GM23338 (cell line): ENCODE results near the gene MYLK. TPM values are rescaled to one million over a fixed set of nuclear protein-coding genes. Genes with fewer than 3 reads are reported as not detected.

Experiments
- ATAC-seq: fragments of 200-7000 bp; cut with Tn5 transposase; 3 replicates; pipeline ENCODE4 v1.9.1; 2020
- DNase-seq: peaks from one replicate; pipeline ENCODE4 v3.0.0-alpha.2; 2015; ENCODE audit warnings: low spot score
- H2AFZ ChIP-seq: fragments of 200-600 bp; sonication (generic); 2 replicates; pipeline ENCODE4 v1.8.0; 2016; ENCODE audit warnings: antibody characterized with exemption, mild to moderate bottlenecking, moderate library complexity
- H3F3A ChIP-seq: fragments of 200-600 bp; sonication (generic); replicated peaks from 2 replicates; pipeline ENCODE4 v1.8.0; 2017; ENCODE audit warnings: antibody characterized with exemption, mixed run types, low read depth
- H3K27ac ChIP-seq: fragments of 200-600 bp; sonication (generic); 2 replicates; pipeline ENCODE4 v1.6.1; 2016; ENCODE audit warnings: low read depth
- H3K27me3 ChIP-seq: fragments of 200-600 bp; sonication (generic); 2 replicates; pipeline ENCODE4 v1.8.0; 2016; ENCODE audit warnings: mild to moderate bottlenecking, mixed run types, moderate library complexity; ENCODE audit not compliant: insufficient read depth
- H3K36me3 ChIP-seq: fragments of 200-600 bp; sonication (generic); 2 replicates; pipeline ENCODE4 v1.8.0; 2016; ENCODE audit warnings: mild to moderate bottlenecking; ENCODE audit not compliant: insufficient read depth
- H3K4me1 ChIP-seq: fragments of 200-600 bp; sonication (generic); 2 replicates; pipeline ENCODE4 v1.8.0; 2016; ENCODE audit warnings: mild to moderate bottlenecking, moderate library complexity; ENCODE audit not compliant: insufficient read depth
- H3K4me2 ChIP-seq: fragments of 200-600 bp; sonication (generic); 2 replicates; pipeline ENCODE4 v1.7.1; 2017; ENCODE audit warnings: mixed run types
- H3K4me3 ChIP-seq: fragments of 200-600 bp; sonication (generic); 2 replicates; pipeline ENCODE4 v1.6.1; 2016; ENCODE audit warnings: mixed run types
- H3K79me2 ChIP-seq: fragments of 200-600 bp; sonication (generic); replicated peaks from 2 replicates; pipeline ENCODE4 v1.8.0; 2017; ENCODE audit warnings: mild to moderate bottlenecking; ENCODE audit not compliant: insufficient read depth
- H3K9me2 ChIP-seq: fragments of 200-600 bp; sonication (generic); 2 replicates; pipeline ENCODE4 v1.8.0; 2017; ENCODE audit not compliant: insufficient read depth
- H4K20me1 ChIP-seq: fragments of 200-600 bp; sonication (generic); replicated peaks from 2 replicates; pipeline ENCODE4 v1.8.0; 2017; ENCODE audit warnings: mild to moderate bottlenecking; ENCODE audit not compliant: insufficient read depth
- H3K27ac Mint-ChIP-seq: 2 replicates; pipeline ENCODE4 v1.8.0; 2020; ENCODE audit warnings: inconsistent platforms, mild to moderate bottlenecking, moderate library complexity, mixed read lengths
- H3K27me3 Mint-ChIP-seq: 3 replicates; pipeline ENCODE4 v1.8.0; 2022; ENCODE audit warnings: low read depth, mild to moderate bottlenecking, moderate library complexity, mixed read lengths, inconsistent platforms; ENCODE audit not compliant: insufficient read depth, poor library complexity
- H3K36me3 Mint-ChIP-seq: 3 replicates; pipeline ENCODE4 v1.8.0; 2021; ENCODE audit warnings: low read depth, mild to moderate bottlenecking, inconsistent platforms, moderate library complexity, mixed read lengths
- H3K4me1 Mint-ChIP-seq: 3 replicates; pipeline ENCODE4 v1.8.0; 2020; ENCODE audit warnings: mild to moderate bottlenecking, inconsistent platforms, mixed read lengths
- H3K4me3 Mint-ChIP-seq: 3 replicates; pipeline ENCODE4 v1.8.0; 2021; ENCODE audit warnings: moderate library complexity, mild to moderate bottlenecking, inconsistent platforms, mixed read lengths
- H3K9me3 Mint-ChIP-seq: 3 replicates; pipeline ENCODE4 v1.8.0; 2020; ENCODE audit warnings: moderate library complexity, mild to moderate bottlenecking, inconsistent platforms, mixed read lengths
- CREB1 ChIP-seq: fragments of 250-450 bp; sonication (Bioruptor Pico); IDR thresholded peaks from 2 replicates; pipeline ENCODE4 v1.5.0; 2020; ENCODE audit warnings: low read depth, mild to moderate bottlenecking, moderate library complexity
- ETS1 ChIP-seq: IDR thresholded peaks from 2 replicates; pipeline ENCODE4 v1.6.1; 2016; ENCODE audit warnings: antibody characterized with exemption
- EZH2 ChIP-seq: fragments of 200-600 bp; sonication (generic); IDR thresholded peaks from one replicate; pipeline ENCODE4 v1.8.0; 2017; ENCODE audit warnings: antibody characterized with exemption, mild to moderate bottlenecking, low read depth; ENCODE audit not compliant: unreplicated experiment
- EZH2phosphoT487 ChIP-seq: fragments of 200-600 bp; sonication (generic); IDR thresholded peaks from one replicate; pipeline ENCODE4 v1.8.1; 2018; ENCODE audit warnings: antibody characterized with exemption; ENCODE audit not compliant: unreplicated experiment
- JUNB ChIP-seq: IDR thresholded peaks from one replicate; pipeline ENCODE4 v1.6.1; 2016; ENCODE audit warnings: antibody characterized with exemption; ENCODE audit not compliant: unreplicated experiment
- NANOG ChIP-seq: IDR thresholded peaks from 2 replicates; pipeline ENCODE4 v1.6.1; 2016; ENCODE audit warnings: antibody characterized with exemption, borderline replicate concordance
- POLR2AphosphoS5 ChIP-seq: IDR thresholded peaks from 2 replicates; pipeline ENCODE4 v1.6.1; 2016; ENCODE audit warnings: antibody characterized with exemption, low read depth
- REST ChIP-seq: IDR thresholded peaks from one replicate; pipeline ENCODE4 v1.6.1; 2018; ENCODE audit warnings: antibody characterized with exemption; ENCODE audit not compliant: unreplicated experiment
- STAT1 ChIP-seq: IDR thresholded peaks from one replicate; pipeline ENCODE4 v1.6.1; 2016; ENCODE audit warnings: antibody characterized with exemption; ENCODE audit not compliant: unreplicated experiment
- ZNF114 ChIP-seq: fragments of 250-450 bp; sonication (Bioruptor Pico); IDR thresholded peaks from 2 replicates; pipeline ENCODE4 v1.5.0; 2020; ENCODE audit warnings: mild to moderate bottlenecking, moderate library complexity
- ZNF331 ChIP-seq: fragments of 250-450 bp; sonication (Bioruptor Pico); IDR thresholded peaks from 2 replicates; pipeline ENCODE4 v1.5.0; 2020; ENCODE audit warnings: low read depth, mild to moderate bottlenecking, moderate library complexity
- ZNF462 ChIP-seq: fragments of 250-450 bp; sonication (Bioruptor Pico); IDR thresholded peaks from 2 replicates; pipeline ENCODE4 v1.5.0; 2020; ENCODE audit warnings: mild to moderate bottlenecking, moderate library complexity
- polyA plus RNA-seq: library from polyadenylated mRNA; unstranded; fragments of >200 nt; fragmentation: Nextera tagmentation; extraction: Ambion mirVana; gene quantifications from 2 replicates; pipeline ENCODE4 v1.2.1, GENCODE V29; 2016
- total RNA-seq: library from RNA; depleted of rRNA; stranded (reverse); fragments of >200 nt; shearing (Covaris generic); gene quantifications from 2 replicates; pipeline ENCODE4 v1.2.3, GENCODE V29; 2014
- TF ChIP-seq, protein P1 (sequence below), 2 experiments: fragments of 200-600 bp in 1 of 2; sonication (generic) in 1 of 2; conservative IDR thresholded peaks; 2 replicates each; pipeline versions ENCODE4 v1.5.1 to v1.6.1; 2016 to 2017; ENCODE audit warnings: antibody characterized with exemption in 2 of 2, low read depth in 2 of 2, mild to moderate bottlenecking in 2 of 2, moderate library complexity in 1 of 2

MYLK gene
- total and polyA plus RNA-seq, 2 experiments from 2014 or later = 11.5 to 17.9 TPM

GRCh38 chr3:123785602-123786001 is 98.5 kb downstream of the MYLK start (continued):
- TF ChIP-seq CREB1 (CRISPR knock-in tag) = no peak
- TF ChIP-seq POLR2AphosphoS5 = no peak
- no peak for TF ChIP-seq EZH2

DNA sequence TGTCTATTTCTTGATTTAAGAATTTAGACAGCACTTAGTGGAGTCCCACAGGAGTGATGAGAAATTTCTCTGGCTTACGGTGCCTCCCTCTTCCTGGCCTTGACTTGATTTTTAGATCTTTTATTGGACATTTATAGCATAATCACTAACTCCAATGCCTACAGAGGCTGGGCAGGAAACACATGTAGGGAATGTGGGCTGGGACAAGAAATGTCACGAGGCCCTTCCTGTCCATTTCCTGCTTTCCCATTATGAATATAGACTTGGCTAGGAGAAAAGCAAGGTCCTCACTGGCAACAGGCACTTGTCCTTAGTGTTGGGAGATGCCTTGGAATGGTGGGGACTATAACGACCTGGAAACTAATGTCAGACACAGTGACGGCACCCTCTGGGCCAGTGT is 100.3 kb downstream of the MYLK start:
- Histone ChIP-seq H3K4me2 (no peak overlapping the region), H3K4me1 (no peaks in the 10 kb centered on the region; the same call in 1 of the 2 replicates), H3K27me3 (no peaks in the 10 kb centered on the region), H2AFZ (no peak overlapping the region), H3K27ac (no peak overlapping the region), H3K36me3 (no peaks in the 10 kb centered on the region), H3F3A (no peaks in the 10 kb centered on the region), H3K9me2 (no peaks in the 10 kb centered on the region), H3K4me3 (no peak overlapping the region), H4K20me1 (no peaks in the 10 kb centered on the region), H3K79me2 (no peaks in the 10 kb centered on the region)
- Mint-ChIP-seq H3K27me3 (no peaks in the 10 kb centered on the region), H3K36me3 (no peaks in the 10 kb centered on the region), H3K9me3 (no peaks in the 10 kb centered on the region), H3K27ac (no peak overlapping the region), H3K4me1 (peaks cover 10% of the 10 kb centered on the region; the same call in 2 of the 3 replicates), H3K4me3 (no peak overlapping the region)
- TF ChIP-seq, protein P1, sequence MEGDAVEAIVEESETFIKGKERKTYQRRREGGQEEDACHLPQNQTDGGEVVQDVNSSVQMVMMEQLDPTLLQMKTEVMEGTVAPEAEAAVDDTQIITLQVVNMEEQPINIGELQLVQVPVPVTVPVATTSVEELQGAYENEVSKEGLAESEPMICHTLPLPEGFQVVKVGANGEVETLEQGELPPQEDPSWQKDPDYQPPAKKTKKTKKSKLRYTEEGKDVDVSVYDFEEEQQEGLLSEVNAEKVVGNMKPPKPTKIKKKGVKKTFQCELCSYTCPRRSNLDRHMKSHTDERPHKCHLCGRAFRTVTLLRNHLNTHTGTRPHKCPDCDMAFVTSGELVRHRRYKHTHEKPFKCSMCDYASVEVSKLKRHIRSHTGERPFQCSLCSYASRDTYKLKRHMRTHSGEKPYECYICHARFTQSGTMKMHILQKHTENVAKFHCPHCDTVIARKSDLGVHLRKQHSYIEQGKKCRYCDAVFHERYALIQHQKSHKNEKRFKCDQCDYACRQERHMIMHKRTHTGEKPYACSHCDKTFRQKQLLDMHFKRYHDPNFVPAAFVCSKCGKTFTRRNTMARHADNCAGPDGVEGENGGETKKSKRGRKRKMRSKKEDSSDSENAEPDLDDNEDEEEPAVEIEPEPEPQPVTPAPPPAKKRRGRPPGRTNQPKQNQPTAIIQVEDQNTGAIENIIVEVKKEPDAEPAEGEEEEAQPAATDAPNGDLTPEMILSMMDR (conservative IDR thresholded peaks at IDR 0.05; ENCODE audit: low read depth in 2 of 2) = no peak
- TF ChIP-seq NANOG (no peak), POLR2AphosphoS5 (no peak), ZNF462 (no peak), EZH2 (no peak), JUNB (no peak), ZNF114 (CRISPR knock-in tag) (no peak), STAT1 (no peak), ZNF331 (CRISPR knock-in tag) (no peak), REST (no peak), CREB1 (CRISPR knock-in tag) (no peak), EZH2phosphoT487 (no peak), ETS1 (no peak)
- ATAC-seq (no peak), DNase-seq (no peak)
